ENCODE results near the gene CTF1. TPM values are rescaled to one million over a fixed set of nuclear protein-coding genes. Genes with fewer than 3 reads are reported as not detected.

CTF1 gene
- total and polyA plus RNA-seq, 8 donors: 1.6 to 3.2 (median 1.9) TPM

GRCh38 chr16:30941600-30942425 is 45.4 kb downstream of the CTF1 start:
- peak; percentile 83 to 92 (median 84) for TF ChIP-seq CTCF (IDR thresholded peaks at IDR 0.05)
- Histone ChIP-seq H3K9me3 (no peaks in the 10 kb centered on the region), H3K27ac (peak overlapping the region in 1 of 4 donors; percentile 13), H3K27me3 (no peaks in the 10 kb centered on the region), H3K4me3 (no peak overlapping the region), H3K36me3 (no peaks in the 10 kb centered on the region), H3K4me1 (peaks cover 0 to 8% (median 4%) of the 10 kb centered on the region in 3 donors)
- ATAC-seq (peak; percentile 94 to 98 (median 95)), DNase-seq (peak; percentile 71 to 92 (median 85)), FAIRE-seq (no peak)
- intact Hi-C loops (cut with DNase I): no loop called here
- 15 to 19% methylated on average over 13 to 15 of the region's 15 CpGs for WGBS, 2 donors

- H3K27me3 ChIP-seq: no peaks in the 10 kb centered on the region
- H3K36me3 ChIP-seq: no peaks in the 10 kb centered on the region
- peaks cover 0 to 8% (median 4%) of the 10 kb centered on the region in 3 donors for H3K4me1 ChIP-seq
- TF ChIP-seq CTCF (IDR thresholded peaks at IDR 0.05): no peak
- ATAC-seq: no peak
- 39 to 47% methylated on average over 4 of the region's 4 CpGs for WGBS, 2 donors
- H3K27ac ChIP-seq: no peak overlapping the region
- intact Hi-C loops (cut with DNase I): no loop called here
- no peak for FAIRE-seq
- no peaks in the 10 kb centered on the region for H3K9me3 ChIP-seq
- DNase-seq: no peak
- no peak overlapping the region for H3K4me3 ChIP-seq
These were observed 46.0 kb downstream of the CTF1 start for GRCh38 chr16:30942426-30942806.

GRCh38 chr16:30944352-30944751 is 47.9 kb downstream of the CTF1 start:
- ATAC-seq (no peak), DNase-seq (no peak), FAIRE-seq (no peak)
- Histone ChIP-seq H3K4me1 (peaks cover 0 to 8% (median 4%) of the 10 kb centered on the region in 3 donors), H3K27me3 (no peaks in the 10 kb centered on the region), H3K9me3 (no peaks in the 10 kb centered on the region), H3K27ac (no peak overlapping the region), H3K36me3 (no peaks in the 10 kb centered on the region), H3K4me3 (no peak overlapping the region)
- intact Hi-C loops (cut with DNase I): no loop called here
- TF ChIP-seq CTCF (IDR thresholded peaks at IDR 0.05): no peak

- FAIRE-seq: no peak
- Histone ChIP-seq H3K27me3 (no peaks in the 10 kb centered on the region), H3K27ac (no peak overlapping the region), H3K4me1 (peaks cover 0 to 12% (median 4%) of the 10 kb centered on the region in 3 donors), H3K36me3 (no peaks in the 10 kb centered on the region), H3K4me3 (no peak overlapping the region), H3K9me3 (no peaks in the 10 kb centered on the region)
- intact Hi-C loops (cut with DNase I): no loop called here
- WGBS, 2 donors: 87 to 89% methylated on average over 35 to 38 of the region's 38 CpGs
- peak in 4 of 6 donors; percentile 30 to 82 (median 60) for DNase-seq
- no peak for TF ChIP-seq CTCF (IDR thresholded peaks at IDR 0.05)
- ATAC-seq: no peak
These were observed 50.5 kb downstream of the CTF1 start for GRCh38 chr16:30946671-30947540.
